ENCODE data around the gene CACHD1. TPM values are rescaled to one million over a fixed set of nuclear protein-coding genes. Genes with fewer than 3 reads are reported as not detected.
A peak's percentile ranks its signal among the peaks of the same experiment; 100 is the strongest.

CACHD1 gene
- total and polyA plus RNA-seq, 7 donors, result 1.1 to 5.8 (median 2.1) TPM

GRCh38 chr1:64488862-64489261 lies 18.9 kb downstream of the CACHD1 start:
- intact Hi-C loops (cut with DNase I), result no loop called here
- 62 to 83% (median 76%) methylated on average over 2 of the region's 2 CpGs for WGBS, 3 donors
- Histone ChIP-seq H3K36me3 (ENCODE audit: insufficient read depth in 1 of 2, low read depth in 1 of 2) (no peaks in the 10 kb centered on the region), H3K27ac (no peak overlapping the region), H3K4me3 (no peak overlapping the region), H3K9me3 (no peaks in the 10 kb centered on the region), H3K4me1 (peaks cover 8% of the 10 kb centered on the region), H3K27me3 (ENCODE audit: insufficient read depth in 3 of 3, low read length in 2 of 3) (no peaks in the 10 kb centered on the region)
- TF ChIP-seq CTCF (IDR thresholded peaks at IDR 0.05), result no peak
- ATAC-seq, result no peak
- no peak for DNase-seq

GRCh38 chr1:64489707-64490106 lies 19.8 kb downstream of the CACHD1 start:
- Histone ChIP-seq H3K36me3 (ENCODE audit: insufficient read depth in 1 of 2, low read depth in 1 of 2) (no peaks in the 10 kb centered on the region), H3K27me3 (ENCODE audit: insufficient read depth in 3 of 3, low read length in 2 of 3) (no peaks in the 10 kb centered on the region), H3K4me1 (peaks cover 8% of the 10 kb centered on the region), H3K9me3 (no peaks in the 10 kb centered on the region), H3K4me3 (no peak overlapping the region), H3K27ac (no peak overlapping the region)
- DNase-seq (no peak), ATAC-seq (no peak)
- intact Hi-C loops (cut with DNase I), result no loop called here
- no peak for TF ChIP-seq CTCF (IDR thresholded peaks at IDR 0.05)

DNA sequence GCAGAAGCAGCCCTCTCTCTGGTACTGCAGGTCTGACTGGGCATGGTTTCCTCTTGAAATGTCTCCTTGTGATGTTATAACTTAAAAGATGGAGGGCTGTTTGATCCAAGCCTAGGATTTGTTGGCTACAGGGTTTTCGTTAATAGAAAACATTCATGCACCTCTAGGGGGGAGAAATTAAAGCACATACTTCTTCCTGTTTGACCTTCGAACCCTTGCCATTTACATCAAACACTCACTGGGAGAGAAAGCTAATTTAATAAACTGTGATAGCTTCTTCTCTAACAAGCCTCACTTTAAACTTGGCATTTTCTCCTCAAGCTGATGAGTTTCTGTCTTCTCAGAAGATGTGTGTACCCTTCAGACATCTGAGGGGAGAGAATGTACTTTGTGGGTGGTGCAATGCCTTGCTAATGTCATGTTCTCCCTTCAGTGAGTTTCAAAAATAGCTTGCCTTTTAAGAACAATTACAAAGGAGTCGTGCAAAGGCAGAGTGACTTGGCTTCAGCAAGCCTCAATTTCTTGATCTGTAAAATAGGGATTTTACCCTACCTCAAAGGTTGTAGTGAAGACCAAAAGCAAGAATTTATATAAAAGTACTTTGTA lies 20.4 kb downstream of the CACHD1 start:
- Histone ChIP-seq H3K4me3 (no peak overlapping the region), H3K27ac (no peak overlapping the region), H3K9me3 (no peaks in the 10 kb centered on the region), H3K36me3 (ENCODE audit: insufficient read depth in 1 of 2, low read depth in 1 of 2) (no peaks in the 10 kb centered on the region), H3K27me3 (ENCODE audit: insufficient read depth in 3 of 3, low read length in 2 of 3) (no peaks in the 10 kb centered on the region), H3K4me1 (peaks cover 8% of the 10 kb centered on the region)
- intact Hi-C loops (cut with DNase I), result no loop called here
- 61 to 79% (median 72%) methylated on average over 3 of the region's 3 CpGs for WGBS, 3 donors
- no peak for TF ChIP-seq CTCF (IDR thresholded peaks at IDR 0.05)
- ATAC-seq, result peak in 2 of 4 donors; percentile 67 to 76
- DNase-seq, result no peak

- WGBS, 3 donors, result 77 to 93% (median 80%) methylated on average over 8 of the region's 8 CpGs
- no peak for TF ChIP-seq CTCF (IDR thresholded peaks at IDR 0.05)
- H3K4me3 ChIP-seq, result no peak overlapping the region
- DNase-seq (no peak), ATAC-seq (no peak)
- no peak overlapping the region for H3K27ac ChIP-seq
- H3K9me3 ChIP-seq, result no peaks in the 10 kb centered on the region
- intact Hi-C loops (cut with DNase I), result no loop called here
- peaks cover 8% of the 10 kb centered on the region for H3K4me1 ChIP-seq
- H3K36me3 ChIP-seq (ENCODE audit: insufficient read depth in 1 of 2, low read depth in 1 of 2), result no peaks in the 10 kb centered on the region
- no peaks in the 10 kb centered on the region for H3K27me3 ChIP-seq (ENCODE audit: insufficient read depth in 3 of 3, low read length in 2 of 3)
Measured at GRCh38 chr1:64492424-64492823, 22.5 kb downstream of the CACHD1 start.

DNA sequence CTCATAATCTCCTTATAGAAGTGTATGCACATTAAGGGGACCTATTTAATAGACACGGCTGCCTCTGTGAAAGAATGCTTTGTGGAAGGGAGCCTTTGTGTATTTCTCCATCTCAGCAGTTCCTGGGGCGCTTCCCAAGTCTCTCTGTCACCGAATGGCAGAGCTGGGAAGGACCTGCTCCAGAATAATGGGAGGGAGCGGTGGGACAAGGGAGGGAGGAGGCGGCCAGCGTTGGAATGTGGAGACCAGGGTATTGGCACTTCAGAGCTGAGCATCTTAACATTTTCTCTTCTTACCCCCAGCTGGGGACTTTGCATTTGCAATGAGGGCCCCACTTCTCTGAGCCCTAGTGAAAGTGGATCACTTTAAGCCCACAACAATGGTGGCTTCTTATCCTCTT lies 23.9 kb downstream of the CACHD1 start:
- Histone ChIP-seq H3K4me1 (peaks cover 8% of the 10 kb centered on the region), H3K4me3 (no peak overlapping the region), H3K27ac (no peak overlapping the region), H3K27me3 (ENCODE audit: insufficient read depth in 3 of 3, low read length in 2 of 3) (no peaks in the 10 kb centered on the region), H3K9me3 (no peaks in the 10 kb centered on the region), H3K36me3 (ENCODE audit: insufficient read depth in 1 of 2, low read depth in 1 of 2) (no peaks in the 10 kb centered on the region)
- intact Hi-C loops (cut with DNase I), result no loop called here
- ATAC-seq (no peak), DNase-seq (no peak)
- TF ChIP-seq CTCF (IDR thresholded peaks at IDR 0.05), result no peak
- WGBS, 3 donors, result 83 to 90% (median 84%) methylated on average over 5 to 6 of the region's 6 CpGs
